SU-DHL-6 (cell line): ENCODE data around the gene ATP2A1.

ENCODE experiments used
- H2AFZ ChIP-seq: fragments of 200-600 bp; sonication (generic); 2 replicates; pipeline ENCODE4 v1.6.1; 2014; ENCODE audit warnings: low read depth, mild to moderate bottlenecking, moderate library complexity, mixed read lengths, antibody characterized with exemption, low read length; ENCODE audit not compliant: severe bottlenecking
- H3F3A ChIP-seq: fragments of 200-600 bp; shearing (Covaris generic); 2 replicates; pipeline ENCODE4 v1.6.0; 2016; ENCODE audit warnings: antibody characterized with exemption, mild to moderate bottlenecking; ENCODE audit not compliant: insufficient read depth
- H3K27ac ChIP-seq: fragments of 200-600 bp; sonication (generic); 2 replicates; pipeline ENCODE4 v1.5.1; 2016; ENCODE audit warnings: low read depth, mild to moderate bottlenecking, low read length, moderate library complexity, mixed read lengths
- H3K27me3 ChIP-seq: fragments of 200-600 bp; sonication (generic), shearing (Covaris generic); 2 replicates; pipeline ENCODE4 v1.6.0; 2014; ENCODE audit warnings: mild to moderate bottlenecking, low read length
- H3K36me3 ChIP-seq: fragments of 200-600 bp; sonication (generic); 2 replicates; pipeline ENCODE4 v1.6.1; 2014; ENCODE audit warnings: mild to moderate bottlenecking, low read length, mixed read lengths
- H3K4me2 ChIP-seq: fragments of 300-600, 200-600 bp; shearing (Covaris generic), sonication (generic); 2 replicates; pipeline ENCODE4 v1.6.0; 2014; ENCODE audit warnings: low read length, low read depth, mild to moderate bottlenecking; ENCODE audit not compliant: poor library complexity, severe bottlenecking
- H3K4me3 ChIP-seq: fragments of 200-600 bp; sonication (generic); 2 replicates; pipeline ENCODE4 v1.5.1; 2014; ENCODE audit warnings: antibody characterized with exemption, low read length, mild to moderate bottlenecking, mixed read lengths; ENCODE audit not compliant: insufficient read depth, poor library complexity, severe bottlenecking
- H3K79me2 ChIP-seq: fragments of 200-600 bp; sonication (generic); 2 replicates; pipeline ENCODE4 v1.6.1; 2014; ENCODE audit warnings: mild to moderate bottlenecking, low read length, moderate library complexity; ENCODE audit not compliant: insufficient read depth
- H3K9ac ChIP-seq: fragments of 200-600 bp; sonication (generic); 2 replicates; pipeline ENCODE4 v1.7.0; 2014; ENCODE audit warnings: mild to moderate bottlenecking, low read length
- H3K9me2 ChIP-seq: fragments of 200-600 bp; sonication (generic); replicated peaks from 2 replicates; pipeline ENCODE4 v1.6.1; 2014; ENCODE audit warnings: low read length; ENCODE audit not compliant: insufficient read depth
- H3K9me3 ChIP-seq: fragments of 200-600 bp; sonication (generic); 2 replicates; pipeline ENCODE4 v1.6.1; 2014; ENCODE audit warnings: low read length, mixed read lengths; ENCODE audit not compliant: insufficient read depth
- H4K20me1 ChIP-seq: fragments of 200-600 bp; sonication (generic); 2 replicates; pipeline ENCODE4 v1.6.1; 2014; ENCODE audit warnings: low read depth, mild to moderate bottlenecking, antibody characterized with exemption, low read length, moderate library complexity, mixed read lengths
- EZH2phosphoT487 ChIP-seq: fragments of 200-600 bp; sonication (generic), shearing (Covaris generic); conservative IDR thresholded peaks from 2 replicates; pipeline ENCODE4 v1.6.1; 2018; ENCODE audit warnings: mild to moderate bottlenecking, antibody characterized with exemption, low read length, moderate library complexity, mixed read lengths
- TF ChIP-seq, protein P1 (sequence below): fragments of 200-600 bp; sonication (generic); IDR thresholded peaks from one replicate; pipeline ENCODE4 v1.5.1; 2017; ENCODE audit warnings: antibody characterized with exemption, mild to moderate bottlenecking, low read length, moderate library complexity; ENCODE audit not compliant: insufficient read depth, poor library complexity, severe bottlenecking

ATP2A1 gene

DNA sequence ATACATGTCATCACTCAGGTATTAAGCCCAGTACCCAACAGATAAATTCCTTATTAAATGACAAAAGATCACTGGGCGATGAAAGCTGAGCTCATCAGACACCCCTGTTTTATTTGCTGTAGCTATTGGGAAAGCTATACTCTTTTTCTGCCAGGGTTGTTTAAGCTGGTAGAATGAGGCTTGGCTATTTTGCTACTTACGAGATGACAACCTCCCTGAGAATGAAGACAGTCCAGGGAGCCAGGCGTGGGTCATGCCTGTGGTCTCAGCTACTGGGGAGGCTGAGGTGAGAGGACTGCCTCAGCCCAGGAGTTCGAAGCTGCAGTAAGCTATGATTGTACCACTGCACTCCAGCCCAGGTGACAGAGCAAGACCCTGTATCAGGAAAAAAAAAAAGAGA lies 19.0 kb upstream of the ATP2A1 start:
- H3K79me2 ChIP-seq: peaks cover 21% of the 10 kb centered on the region; the same call in 1 of the 2 replicates
- H3K4me3 ChIP-seq: no peak overlapping the region
- H3K9me3 ChIP-seq: no peaks in the 10 kb centered on the region
- H3K36me3 ChIP-seq: no peaks in the 10 kb centered on the region
- H3K27ac ChIP-seq: no peak overlapping the region
- H3K9me2 ChIP-seq: no peaks in the 10 kb centered on the region
- TF ChIP-seq, protein P1, sequence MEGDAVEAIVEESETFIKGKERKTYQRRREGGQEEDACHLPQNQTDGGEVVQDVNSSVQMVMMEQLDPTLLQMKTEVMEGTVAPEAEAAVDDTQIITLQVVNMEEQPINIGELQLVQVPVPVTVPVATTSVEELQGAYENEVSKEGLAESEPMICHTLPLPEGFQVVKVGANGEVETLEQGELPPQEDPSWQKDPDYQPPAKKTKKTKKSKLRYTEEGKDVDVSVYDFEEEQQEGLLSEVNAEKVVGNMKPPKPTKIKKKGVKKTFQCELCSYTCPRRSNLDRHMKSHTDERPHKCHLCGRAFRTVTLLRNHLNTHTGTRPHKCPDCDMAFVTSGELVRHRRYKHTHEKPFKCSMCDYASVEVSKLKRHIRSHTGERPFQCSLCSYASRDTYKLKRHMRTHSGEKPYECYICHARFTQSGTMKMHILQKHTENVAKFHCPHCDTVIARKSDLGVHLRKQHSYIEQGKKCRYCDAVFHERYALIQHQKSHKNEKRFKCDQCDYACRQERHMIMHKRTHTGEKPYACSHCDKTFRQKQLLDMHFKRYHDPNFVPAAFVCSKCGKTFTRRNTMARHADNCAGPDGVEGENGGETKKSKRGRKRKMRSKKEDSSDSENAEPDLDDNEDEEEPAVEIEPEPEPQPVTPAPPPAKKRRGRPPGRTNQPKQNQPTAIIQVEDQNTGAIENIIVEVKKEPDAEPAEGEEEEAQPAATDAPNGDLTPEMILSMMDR: no peak
- no peak for TF ChIP-seq EZH2phosphoT487
- H4K20me1 ChIP-seq: no peaks in the 10 kb centered on the region
- no peak overlapping the region for H3K9ac ChIP-seq
- no peak overlapping the region for H2AFZ ChIP-seq
- H3F3A ChIP-seq: peaks cover 14% of the 10 kb centered on the region
- no peaks in the 10 kb centered on the region for H3K27me3 ChIP-seq
- no peak overlapping the region for H3K4me2 ChIP-seq

DNA sequence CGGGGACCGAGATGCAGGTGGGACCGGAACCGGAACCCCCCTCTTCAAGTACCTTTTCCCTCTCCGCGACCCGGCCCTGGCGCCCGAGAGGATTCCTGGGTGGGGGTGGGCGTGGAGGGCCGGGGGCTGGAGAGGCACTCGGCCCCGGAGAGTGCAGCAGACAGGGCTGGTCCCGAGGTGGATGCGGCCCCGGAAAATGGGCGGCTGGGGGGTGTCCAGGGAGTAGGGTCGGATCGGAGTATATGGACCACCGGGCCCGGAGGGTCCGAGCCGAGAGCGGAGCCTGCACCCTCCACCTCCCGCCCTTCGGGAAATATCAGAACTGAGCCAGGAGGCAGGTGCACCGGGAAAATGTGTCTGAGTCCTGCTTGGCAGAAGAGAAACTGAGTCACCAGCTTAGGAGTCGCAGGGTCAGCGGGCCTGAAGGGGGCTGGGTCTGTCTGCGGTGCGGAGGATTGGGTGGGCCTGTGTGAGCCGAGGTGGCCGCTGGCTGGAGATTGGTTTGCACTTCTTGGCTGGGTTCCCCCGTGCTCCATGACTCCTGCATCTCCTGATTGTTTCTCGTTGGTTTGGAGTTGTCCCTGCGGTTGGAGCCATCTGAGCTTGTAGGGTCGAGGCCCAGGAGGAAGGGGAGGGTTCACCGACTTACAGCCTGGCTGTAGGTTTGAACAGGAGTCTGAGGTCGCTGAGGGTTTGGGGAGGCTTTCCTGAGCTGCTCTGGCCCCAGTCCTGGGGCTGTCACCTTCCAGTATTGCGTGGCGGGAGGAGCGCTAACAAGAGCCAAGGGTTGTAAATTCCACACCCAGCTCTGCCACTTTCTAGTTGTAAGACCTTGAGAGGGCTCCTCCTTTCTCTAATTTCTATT lies 14.1 kb upstream of the ATP2A1 start:
- no peaks in the 10 kb centered on the region for H3K36me3 ChIP-seq
- no peaks in the 10 kb centered on the region for H3K9me2 ChIP-seq
- peak overlapping the region; percentile 69 for H3K4me3 ChIP-seq
- peak overlapping the region; percentile 82 for H3K27ac ChIP-seq
- peak overlapping the region; percentile 16 for H2AFZ ChIP-seq
- H3K4me2 ChIP-seq: peak overlapping the region; percentile 84
- peaks cover 38% of the 10 kb centered on the region for H3K79me2 ChIP-seq
- no peaks in the 10 kb centered on the region for H3K9me3 ChIP-seq
- peak overlapping the region; percentile 76 for H3K9ac ChIP-seq
- H3F3A ChIP-seq: peaks cover 20% of the 10 kb centered on the region
- no peaks in the 10 kb centered on the region for H4K20me1 ChIP-seq
- TF ChIP-seq, protein P1: no peak
- TF ChIP-seq EZH2phosphoT487: no peak
- H3K27me3 ChIP-seq: no peaks in the 10 kb centered on the region

DNA sequence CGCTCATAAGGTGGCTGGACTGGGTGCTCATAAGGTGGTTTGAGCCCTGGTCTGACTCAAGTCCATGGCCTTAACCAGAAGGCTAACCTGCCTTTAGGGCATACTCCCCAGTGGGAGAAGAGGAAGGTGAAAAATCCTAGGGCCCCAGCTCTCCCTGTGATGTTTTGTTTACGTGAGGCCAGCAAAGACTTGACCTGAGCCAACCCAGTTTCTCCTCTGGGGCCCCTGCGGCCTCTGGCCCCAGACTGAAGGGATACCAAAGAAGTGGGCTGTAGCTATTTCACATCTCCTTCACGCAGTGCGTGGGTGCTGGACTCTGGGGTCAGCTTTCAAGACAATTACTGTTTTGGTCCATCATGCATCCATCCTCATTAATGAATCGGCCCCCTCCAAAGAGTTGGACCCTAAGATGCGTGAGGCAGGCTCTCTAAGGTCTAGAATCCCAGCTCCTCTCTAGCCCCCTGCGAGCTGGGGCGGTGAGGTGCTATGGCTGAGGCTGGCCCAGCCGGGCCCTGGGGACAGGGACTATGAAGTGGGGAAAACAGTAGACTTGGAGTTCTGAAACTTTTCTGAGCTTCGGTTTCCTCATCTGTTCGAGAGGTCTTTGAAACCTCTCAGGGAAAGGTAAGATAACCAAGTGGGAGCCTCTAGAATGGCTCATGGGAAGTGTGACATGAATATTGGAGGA lies 13.1 kb upstream of the ATP2A1 start:
- no peaks in the 10 kb centered on the region for H3K9me3 ChIP-seq
- TF ChIP-seq EZH2phosphoT487: no peak
- TF ChIP-seq, protein P1: no peak
- H3K36me3 ChIP-seq: no peaks in the 10 kb centered on the region
- H3K4me3 ChIP-seq: no peak overlapping the region
- peaks cover 16% of the 10 kb centered on the region for H3F3A ChIP-seq
- peaks cover 38% of the 10 kb centered on the region for H3K79me2 ChIP-seq
- H3K4me2 ChIP-seq: peak overlapping the region; percentile 84
- H2AFZ ChIP-seq: no peak overlapping the region
- H3K27me3 ChIP-seq: no peaks in the 10 kb centered on the region
- no peaks in the 10 kb centered on the region for H4K20me1 ChIP-seq
- H3K9ac ChIP-seq: peak overlapping the region; percentile 76; the same call in 1 of the 2 replicates
- no peak overlapping the region for H3K27ac ChIP-seq
- H3K9me2 ChIP-seq: no peaks in the 10 kb centered on the region
